RWPE2 (cell line): ENCODE results near the gene SLAMF1.

ENCODE experiments used
- ATAC-seq: fragments of 200-7000 bp; cut with Tn5 transposase; 3 replicates; pipeline ENCODE4 v1.9.1; 2021; ENCODE audit warnings: low read depth
- DNase-seq: peaks from one replicate; pipeline ENCODE4 v3.0.0-alpha.2; 2020; ENCODE audit warnings: low spot score
- H3K27ac ChIP-seq: fragments of 450-650 bp; 2 replicates; pipeline ENCODE4 v1.5.1; 2017; ENCODE audit warnings: mild to moderate bottlenecking; ENCODE audit not compliant: poor library complexity, severe bottlenecking
- H3K27me3 ChIP-seq: fragments of 250-450 bp; sonication (Bioruptor Pico); 2 replicates; pipeline ENCODE4 v1.5.1; 2021; ENCODE audit warnings: mild to moderate bottlenecking, moderate library complexity; ENCODE audit not compliant: insufficient read depth, poor library complexity, severe bottlenecking
- H3K36me3 ChIP-seq: fragments of 250-450 bp; sonication (Bioruptor Pico); 2 replicates; pipeline ENCODE4 v1.5.1; 2020; ENCODE audit warnings: low read depth, mild to moderate bottlenecking, moderate library complexity
- H3K4me1 ChIP-seq: fragments of 250-450 bp; sonication (Bioruptor Pico); 2 replicates; pipeline ENCODE4 v1.5.1; 2021; ENCODE audit warnings: mild to moderate bottlenecking, moderate library complexity; ENCODE audit not compliant: insufficient read depth, poor library complexity, severe bottlenecking
- H3K4me3 ChIP-seq: fragments of 250-450 bp; sonication (Bioruptor Pico); 2 replicates; pipeline ENCODE4 v1.5.1; 2021; ENCODE audit warnings: mild to moderate bottlenecking, moderate library complexity; ENCODE audit not compliant: severe bottlenecking
- H3K9me3 ChIP-seq: fragments of 250-450 bp; sonication (Bioruptor Pico); 2 replicates; pipeline ENCODE4 v1.5.1; 2021; ENCODE audit warnings: mild to moderate bottlenecking, moderate library complexity; ENCODE audit not compliant: severe bottlenecking
- TF ChIP-seq, protein P1 (sequence below): fragments of 450-650 bp; IDR thresholded peaks from one replicate; pipeline ENCODE4 v1.5.1; 2017; ENCODE audit warnings: mild to moderate bottlenecking, moderate library complexity; ENCODE audit not compliant: poor library complexity, severe bottlenecking

The SLAMF1 gene

DNA sequence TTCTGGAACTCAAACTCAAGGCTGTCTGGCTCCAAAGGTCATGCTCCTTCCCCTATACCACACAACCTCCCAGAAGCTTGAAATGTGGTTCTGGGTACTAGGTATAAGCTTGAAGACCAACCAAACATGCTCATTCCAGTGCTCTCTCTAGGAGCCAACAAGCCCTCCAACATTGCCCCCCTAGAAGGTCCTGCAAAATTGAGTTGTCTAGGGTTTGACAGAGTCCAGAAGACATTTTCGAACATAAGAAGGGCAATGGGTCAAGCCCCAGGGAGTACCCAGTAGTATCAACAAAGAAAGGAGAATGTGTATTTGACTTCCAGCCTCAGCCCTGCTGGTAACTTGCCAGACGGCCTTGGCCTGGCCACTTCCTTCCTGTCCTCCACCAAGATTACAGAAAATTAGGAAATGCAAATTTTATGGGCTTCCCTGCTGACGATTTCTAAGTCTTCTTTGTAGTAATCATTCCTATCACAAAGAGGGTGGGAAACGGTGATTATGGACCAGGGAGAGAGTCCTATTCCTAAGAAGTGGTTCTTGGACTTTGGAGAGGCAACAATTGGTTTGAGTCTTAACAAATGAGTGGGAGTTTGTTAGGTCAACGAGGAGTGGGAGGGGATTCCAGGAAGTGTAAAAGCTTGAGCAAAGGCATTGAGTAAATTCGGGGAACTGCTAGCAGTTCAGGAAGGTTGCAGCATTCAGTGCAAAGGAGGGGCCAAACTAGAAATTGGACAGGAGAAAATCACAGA is 18.7 kb upstream of the SLAMF1 start:
- TF ChIP-seq, protein P1, sequence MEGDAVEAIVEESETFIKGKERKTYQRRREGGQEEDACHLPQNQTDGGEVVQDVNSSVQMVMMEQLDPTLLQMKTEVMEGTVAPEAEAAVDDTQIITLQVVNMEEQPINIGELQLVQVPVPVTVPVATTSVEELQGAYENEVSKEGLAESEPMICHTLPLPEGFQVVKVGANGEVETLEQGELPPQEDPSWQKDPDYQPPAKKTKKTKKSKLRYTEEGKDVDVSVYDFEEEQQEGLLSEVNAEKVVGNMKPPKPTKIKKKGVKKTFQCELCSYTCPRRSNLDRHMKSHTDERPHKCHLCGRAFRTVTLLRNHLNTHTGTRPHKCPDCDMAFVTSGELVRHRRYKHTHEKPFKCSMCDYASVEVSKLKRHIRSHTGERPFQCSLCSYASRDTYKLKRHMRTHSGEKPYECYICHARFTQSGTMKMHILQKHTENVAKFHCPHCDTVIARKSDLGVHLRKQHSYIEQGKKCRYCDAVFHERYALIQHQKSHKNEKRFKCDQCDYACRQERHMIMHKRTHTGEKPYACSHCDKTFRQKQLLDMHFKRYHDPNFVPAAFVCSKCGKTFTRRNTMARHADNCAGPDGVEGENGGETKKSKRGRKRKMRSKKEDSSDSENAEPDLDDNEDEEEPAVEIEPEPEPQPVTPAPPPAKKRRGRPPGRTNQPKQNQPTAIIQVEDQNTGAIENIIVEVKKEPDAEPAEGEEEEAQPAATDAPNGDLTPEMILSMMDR: no peak
- H3K4me1 ChIP-seq: no peaks in the 10 kb centered on the region
- H3K27ac ChIP-seq: no peak overlapping the region
- H3K27me3 ChIP-seq: no peaks in the 10 kb centered on the region
- no peak overlapping the region for H3K4me3 ChIP-seq
- peaks cover 2% of the 10 kb centered on the region for H3K9me3 ChIP-seq
- DNase-seq (no peak), ATAC-seq (no peak)
- no peaks in the 10 kb centered on the region for H3K36me3 ChIP-seq

DNA sequence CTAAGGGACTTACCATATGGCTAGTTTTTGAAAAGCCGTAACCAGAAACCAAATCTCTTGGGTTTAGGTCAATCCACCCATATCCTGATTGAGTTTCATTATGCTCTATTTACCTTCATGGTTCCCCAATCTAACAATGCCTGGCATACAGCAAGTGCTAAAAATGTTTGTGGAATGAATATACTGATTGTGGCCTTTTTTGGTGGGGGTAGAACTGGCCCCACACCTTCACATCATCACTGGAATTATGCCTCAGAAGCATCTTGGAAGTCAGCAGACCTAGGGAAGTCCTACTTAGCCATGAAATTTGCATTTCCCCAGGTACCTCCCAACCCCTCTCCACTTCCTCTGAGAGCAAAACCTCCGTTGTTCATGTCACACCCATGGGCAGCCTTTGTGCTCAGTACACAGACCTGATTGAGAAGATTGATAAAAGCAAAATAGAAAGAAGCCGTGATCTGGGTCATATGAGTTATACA is 17.8 kb upstream of the SLAMF1 start:
- Histone ChIP-seq H3K9me3 (peaks cover 1% of the 10 kb centered on the region), H3K36me3 (no peaks in the 10 kb centered on the region), H3K27me3 (no peaks in the 10 kb centered on the region), H3K27ac (no peak overlapping the region), H3K4me1 (no peaks in the 10 kb centered on the region), H3K4me3 (no peak overlapping the region)
- ATAC-seq: no peak
- no peak for DNase-seq
- TF ChIP-seq, protein P1: no peak

- no peaks in the 10 kb centered on the region for H3K9me3 ChIP-seq
- no peak for DNase-seq
- H3K36me3 ChIP-seq: no peaks in the 10 kb centered on the region
- H3K4me1 ChIP-seq: no peaks in the 10 kb centered on the region
- no peak overlapping the region for H3K27ac ChIP-seq
- no peak overlapping the region for H3K4me3 ChIP-seq
- no peaks in the 10 kb centered on the region for H3K27me3 ChIP-seq
- no peak for ATAC-seq
- TF ChIP-seq, protein P1: no peak
These were observed 16.1 kb upstream of the SLAMF1 start for GRCh38 chr1:160662910-160663309.

- Histone ChIP-seq H3K4me1 (no peaks in the 10 kb centered on the region), H3K27ac (no peak overlapping the region), H3K4me3 (no peak overlapping the region), H3K9me3 (no peaks in the 10 kb centered on the region), H3K27me3 (no peaks in the 10 kb centered on the region), H3K36me3 (no peaks in the 10 kb centered on the region)
- no peak for ATAC-seq
- TF ChIP-seq, protein P1: no peak
- DNase-seq: no peak
These were observed 12.7 kb upstream of the SLAMF1 start for GRCh38 chr1:160659566-160659965.

GRCh38 chr1:160658814-160659193 is 12.0 kb upstream of the SLAMF1 start:
- ATAC-seq: no peak
- Histone ChIP-seq H3K4me3 (no peak overlapping the region), H3K9me3 (no peaks in the 10 kb centered on the region), H3K27ac (no peak overlapping the region), H3K27me3 (no peaks in the 10 kb centered on the region), H3K36me3 (no peaks in the 10 kb centered on the region), H3K4me1 (no peaks in the 10 kb centered on the region)
- TF ChIP-seq, protein P1: no peak
- no peak for DNase-seq
